Upper lobe of right lung (tissue), 1 donor: ENCODE data around the gene MYO1H. TPM values are rescaled to one million over a fixed set of nuclear protein-coding genes. Genes with fewer than 3 reads are reported as not detected.

ENCODE experiments used
- ATAC-seq: fragments of 200-7000 bp; cut with Tn5 transposase; one replicate; pipeline ENCODE4 v1.9.1; 2020; ENCODE audit warnings: mild to moderate bottlenecking, moderate library complexity
- DNase-seq: peaks from one replicate; pipeline ENCODE4 v3.0.0-alpha.2; 2020
- H3K27ac ChIP-seq: fragments of 200-600 bp; one replicate; pipeline ENCODE4 v1.8.0; 2022
- H3K27me3 ChIP-seq: fragments of 200-600 bp; one replicate; pipeline ENCODE4 v1.8.0; 2022; ENCODE audit warnings: mild to moderate bottlenecking
- H3K36me3 ChIP-seq: fragments of 200-600 bp; one replicate; pipeline ENCODE4 v1.8.0; 2022
- H3K4me1 ChIP-seq: fragments of 200-600 bp; one replicate; pipeline ENCODE4 v1.8.0; 2022
- H3K4me3 ChIP-seq: fragments of 200-600 bp; one replicate; pipeline ENCODE4 v1.8.0; 2022; ENCODE audit warnings: mild to moderate bottlenecking
- H3K9me3 ChIP-seq: fragments of 200-600 bp; one replicate; pipeline ENCODE4 v1.8.0; 2022
- intact Hi-C: fragments of 100-400 bp; cut with DNase I; formaldehyde crosslinking; loops from one replicate; pipeline ENCODE4 v1.11.0; 2022
- total RNA-seq: library from RNA; stranded (reverse); fragmentation: NEBNext Ultra II Directional; extraction: Animal tissue kit (Norgen Biotek cat#: 25700); gene quantifications from one replicate; pipeline ENCODE4 v1.2.1, GENCODE V29; 2021
- TF ChIP-seq, protein P1 (sequence below): fragments of 200-600 bp; IDR thresholded peaks from one replicate; pipeline ENCODE4 v1.8.0; 2022; ENCODE audit warnings: antibody characterized with exemption
- donor health status: DM: no; HTN: yes; CAD: no; lungs with severe emphysema.

The MYO1H gene
- total RNA-seq, 1 donor from 2014 or later: 0.64 TPM

DNA sequence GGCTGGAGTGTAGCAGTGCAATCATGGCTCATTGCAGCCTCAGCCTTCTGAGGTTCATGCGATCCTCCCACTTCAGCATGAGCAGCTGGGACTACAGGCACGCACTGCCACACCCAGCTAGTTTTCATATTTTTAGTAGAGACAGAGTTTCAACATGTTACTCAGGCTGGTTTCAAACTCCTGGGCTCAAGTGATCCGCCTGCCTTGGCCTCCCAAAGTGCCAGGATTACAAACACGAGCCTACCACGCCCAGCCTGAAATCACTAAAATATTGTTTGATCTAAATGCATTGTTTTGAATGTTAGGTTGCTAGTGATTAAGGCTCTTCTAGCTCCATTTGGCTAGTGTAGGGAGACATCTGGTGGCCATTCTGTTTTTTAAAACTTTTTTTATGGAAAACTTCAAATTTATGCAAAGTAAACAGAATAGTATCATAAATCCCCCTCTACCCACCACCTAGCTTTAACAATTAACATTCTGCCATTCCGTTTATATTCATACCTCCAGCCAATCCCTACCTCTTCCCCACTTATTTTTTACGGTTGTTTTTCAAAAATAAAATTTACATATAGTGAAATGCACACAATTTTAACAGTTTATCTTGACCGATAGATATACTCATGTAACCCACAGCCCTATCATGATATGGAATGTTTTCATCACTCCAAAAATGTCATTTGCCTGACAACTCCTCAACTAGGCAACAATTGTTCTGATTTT, 37.8 kb downstream of the MYO1H start:
- intact Hi-C loops: no loop called here
- TF ChIP-seq, protein P1, sequence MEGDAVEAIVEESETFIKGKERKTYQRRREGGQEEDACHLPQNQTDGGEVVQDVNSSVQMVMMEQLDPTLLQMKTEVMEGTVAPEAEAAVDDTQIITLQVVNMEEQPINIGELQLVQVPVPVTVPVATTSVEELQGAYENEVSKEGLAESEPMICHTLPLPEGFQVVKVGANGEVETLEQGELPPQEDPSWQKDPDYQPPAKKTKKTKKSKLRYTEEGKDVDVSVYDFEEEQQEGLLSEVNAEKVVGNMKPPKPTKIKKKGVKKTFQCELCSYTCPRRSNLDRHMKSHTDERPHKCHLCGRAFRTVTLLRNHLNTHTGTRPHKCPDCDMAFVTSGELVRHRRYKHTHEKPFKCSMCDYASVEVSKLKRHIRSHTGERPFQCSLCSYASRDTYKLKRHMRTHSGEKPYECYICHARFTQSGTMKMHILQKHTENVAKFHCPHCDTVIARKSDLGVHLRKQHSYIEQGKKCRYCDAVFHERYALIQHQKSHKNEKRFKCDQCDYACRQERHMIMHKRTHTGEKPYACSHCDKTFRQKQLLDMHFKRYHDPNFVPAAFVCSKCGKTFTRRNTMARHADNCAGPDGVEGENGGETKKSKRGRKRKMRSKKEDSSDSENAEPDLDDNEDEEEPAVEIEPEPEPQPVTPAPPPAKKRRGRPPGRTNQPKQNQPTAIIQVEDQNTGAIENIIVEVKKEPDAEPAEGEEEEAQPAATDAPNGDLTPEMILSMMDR: peak; percentile 49
- H3K4me1 ChIP-seq: peaks cover 6% of the 10 kb centered on the region
- no peaks in the 10 kb centered on the region for H3K36me3 ChIP-seq
- no peaks in the 10 kb centered on the region for H3K9me3 ChIP-seq
- no peak overlapping the region for H3K4me3 ChIP-seq
- peaks cover 9% of the 10 kb centered on the region for H3K27me3 ChIP-seq
- H3K27ac ChIP-seq: no peak overlapping the region
- DNase-seq (no peak), ATAC-seq (peak; percentile 86)

DNA sequence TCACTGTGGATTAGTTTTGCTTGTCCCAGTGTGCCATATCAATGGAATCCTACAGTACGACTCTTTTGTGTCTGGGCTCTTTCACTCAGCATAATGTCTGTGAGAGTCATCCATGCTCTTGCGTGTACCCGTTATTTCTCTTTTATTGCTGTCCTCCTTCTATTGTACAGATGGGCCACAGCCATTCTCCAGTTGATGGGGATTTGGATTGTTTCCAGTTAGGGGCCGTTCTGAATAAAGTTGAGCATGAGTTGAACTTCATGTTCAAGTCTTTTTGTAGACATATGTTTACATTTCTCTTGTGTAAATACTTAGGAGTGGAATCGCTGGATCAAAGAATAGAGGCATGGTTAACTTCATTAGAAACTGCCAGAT, 38.3 kb downstream of the MYO1H start:
- DNase-seq (no peak), ATAC-seq (no peak)
- Histone ChIP-seq H3K9me3 (no peaks in the 10 kb centered on the region), H3K4me1 (peaks cover 6% of the 10 kb centered on the region), H3K27me3 (peaks cover 10% of the 10 kb centered on the region), H3K4me3 (no peak overlapping the region), H3K27ac (no peak overlapping the region), H3K36me3 (no peaks in the 10 kb centered on the region)
- TF ChIP-seq, protein P1: no peak
- intact Hi-C loops: no loop called here

DNA sequence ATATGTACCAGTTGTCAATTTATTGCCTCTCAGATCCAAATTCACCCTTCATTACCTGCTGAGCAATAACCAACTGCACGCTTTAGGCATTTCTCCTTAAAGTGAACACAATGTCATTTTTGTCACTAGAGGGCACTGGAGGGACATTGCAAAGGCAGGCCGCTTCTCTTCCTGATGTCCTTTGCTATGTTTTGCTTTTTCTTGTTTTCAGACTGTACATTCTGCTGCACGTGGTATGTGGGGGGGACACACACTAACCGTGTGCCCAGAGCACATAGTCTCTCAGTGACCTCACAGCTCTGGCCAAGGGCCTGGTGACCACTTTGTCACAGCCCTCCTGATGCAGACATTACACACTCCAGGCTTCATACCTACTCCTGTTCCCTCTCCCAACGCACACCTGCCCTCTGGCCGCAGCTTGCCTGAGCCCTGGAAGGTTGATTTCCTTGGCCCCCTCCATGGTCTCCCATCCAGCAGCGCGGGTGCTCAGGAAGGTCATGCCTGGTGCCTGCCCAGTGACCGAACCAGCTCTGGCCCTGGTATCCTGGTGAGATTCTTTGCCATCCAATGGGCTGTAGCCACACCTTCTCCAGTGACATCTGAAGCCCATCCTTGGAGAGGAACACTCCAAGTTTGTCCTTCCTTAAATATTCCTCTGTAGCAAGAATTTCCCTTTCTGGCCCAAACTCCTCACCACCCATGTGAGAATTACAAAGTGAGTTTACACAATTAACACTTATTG, 39.9 kb downstream of the MYO1H start:
- Histone ChIP-seq H3K4me3 (no peak overlapping the region), H3K9me3 (no peaks in the 10 kb centered on the region), H3K27me3 (peaks cover 19% of the 10 kb centered on the region), H3K36me3 (no peaks in the 10 kb centered on the region), H3K27ac (no peak overlapping the region), H3K4me1 (peaks cover 6% of the 10 kb centered on the region)
- intact Hi-C loops: no loop called here
- ATAC-seq (peak; percentile 50), DNase-seq (no peak)
- TF ChIP-seq, protein P1: peak; percentile 58

DNA sequence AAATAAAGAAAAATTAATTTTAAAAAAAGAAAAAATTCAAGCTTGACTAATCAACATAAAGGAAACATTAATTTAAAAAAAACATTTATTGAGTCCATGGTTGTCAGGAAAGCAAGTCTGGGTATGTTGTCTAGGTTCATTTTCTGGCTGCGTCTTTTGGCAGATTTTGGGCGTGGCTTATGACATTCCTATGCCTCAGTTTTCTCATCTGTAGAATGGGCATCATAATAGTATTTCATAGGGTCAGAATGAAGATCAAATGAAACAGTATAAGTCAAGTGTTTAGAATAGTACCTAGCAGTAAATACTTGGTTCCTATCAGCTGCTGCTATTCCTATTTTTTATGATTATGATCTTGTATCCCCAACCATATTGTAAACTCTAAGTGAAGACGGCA, 40.5 kb downstream of the MYO1H start:
- Histone ChIP-seq H3K9me3 (no peaks in the 10 kb centered on the region), H3K36me3 (no peaks in the 10 kb centered on the region), H3K4me3 (no peak overlapping the region), H3K4me1 (peaks cover 6% of the 10 kb centered on the region), H3K27me3 (peaks cover 20% of the 10 kb centered on the region), H3K27ac (no peak overlapping the region)
- no peak for ATAC-seq
- TF ChIP-seq, protein P1: no peak
- no peak for DNase-seq
- intact Hi-C loops: no loop called here

DNA sequence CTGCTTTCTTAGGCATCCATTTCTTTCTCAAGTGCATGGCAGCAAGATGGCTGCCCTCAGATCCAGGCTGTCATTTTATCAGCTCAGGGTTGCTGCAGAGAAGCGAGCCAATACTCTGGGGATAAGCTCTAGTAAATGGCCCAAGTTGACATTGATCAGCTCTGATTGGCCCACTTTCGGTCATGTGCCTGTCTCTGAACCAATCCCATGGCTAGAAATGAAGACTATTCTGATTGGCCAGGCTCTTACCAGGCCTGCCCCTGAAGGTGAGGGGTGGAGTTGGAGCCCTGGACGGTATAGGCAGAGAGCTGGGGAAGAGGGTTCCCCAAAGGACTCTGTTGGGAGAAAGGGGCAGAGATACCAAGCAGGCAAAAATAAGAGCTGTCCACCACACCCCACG, 41.4 kb downstream of the MYO1H start:
- ATAC-seq: no peak
- H3K27ac ChIP-seq: no peak overlapping the region
- DNase-seq: no peak
- no peak overlapping the region for H3K4me3 ChIP-seq
- peaks cover 19% of the 10 kb centered on the region for H3K27me3 ChIP-seq
- no peaks in the 10 kb centered on the region for H3K9me3 ChIP-seq
- H3K36me3 ChIP-seq: no peaks in the 10 kb centered on the region
- H3K4me1 ChIP-seq: peaks cover 6% of the 10 kb centered on the region
- intact Hi-C loops: no loop called here
- TF ChIP-seq, protein P1: no peak
